Fibroblast of lung (primary cell): ENCODE measurements around the gene PIGC. TPM values are rescaled to one million over a fixed set of nuclear protein-coding genes. Genes with fewer than 3 reads are reported as not detected.
A peak's percentile ranks its signal among the peaks of the same experiment; 100 is the strongest.

ENCODE experiments used
- DNase-seq, 2 donors: peaks; one replicate each; pipeline versions ENCODE4 v3.0.0 to v3.0.0-alpha.2; 2010; ENCODE audit warnings: low read depth in 2 of 2
- H2AFZ ChIP-seq: 2 replicates; pipeline ENCODE4 v1.5.1; 2012; ENCODE audit warnings: low read length, control low read depth, inconsistent platforms
- H3K27ac ChIP-seq: 2 replicates; pipeline ENCODE4 v1.5.1; 2011; ENCODE audit warnings: low read length, control low read depth; ENCODE audit not compliant: insufficient read depth
- H3K27me3 ChIP-seq: 2 replicates; pipeline ENCODE4 v1.5.1; 2011; ENCODE audit warnings: mild to moderate bottlenecking, low read length; ENCODE audit not compliant: control insufficient read depth, insufficient read depth
- H3K36me3 ChIP-seq: 2 replicates; pipeline ENCODE4 v1.5.1; 2011; ENCODE audit warnings: low read length; ENCODE audit not compliant: control insufficient read depth, insufficient read depth
- H3K4me1 ChIP-seq: 2 replicates; pipeline ENCODE4 v1.5.1; 2011; ENCODE audit warnings: low read length; ENCODE audit not compliant: control insufficient read depth, insufficient read depth; ENCODE audit errors: extremely low read depth
- H3K4me2 ChIP-seq: 2 replicates; pipeline ENCODE4 v1.5.1; 2011; ENCODE audit warnings: low read length, control low read depth; ENCODE audit not compliant: insufficient read depth; ENCODE audit errors: extremely low read depth
- H3K4me3 ChIP-seq, 4 experiments: fragments of 200-600 bp in 1 of 4; sonication (generic) in 1 of 4; replicated peaks in 1 of 4; 2 replicates each; pipeline ENCODE4 v1.5.1; 2011 to 2016; ENCODE audit warnings: low read length in 4 of 4, low read depth in 3 of 4, mild to moderate bottlenecking in 3 of 4, control low read depth in 2 of 4, inconsistent platforms in 1 of 4, mixed read lengths in 1 of 4; ENCODE audit not compliant: insufficient read depth in 1 of 4; ENCODE audit errors: control extremely low read depth in 1 of 4
- H3K79me2 ChIP-seq: 2 replicates; pipeline ENCODE4 v1.5.1; 2012; ENCODE audit warnings: mild to moderate bottlenecking, low read length, inconsistent platforms; ENCODE audit not compliant: control insufficient read depth, insufficient read depth
- H3K9ac ChIP-seq: 2 replicates; pipeline ENCODE4 v1.5.1; 2011; ENCODE audit warnings: mild to moderate bottlenecking, low read length, control low read depth; ENCODE audit not compliant: insufficient read depth
- H3K9me3 ChIP-seq: 2 replicates; pipeline ENCODE4 v1.5.1; 2012; ENCODE audit warnings: low read depth, low read length; ENCODE audit not compliant: control insufficient read depth, insufficient read depth
- H4K20me1 ChIP-seq: 2 replicates; pipeline ENCODE4 v1.5.1; 2011; ENCODE audit warnings: low read length; ENCODE audit not compliant: control insufficient read depth, insufficient read depth; ENCODE audit errors: extremely low read depth
- EZH2 ChIP-seq: IDR thresholded peaks from 2 replicates; pipeline ENCODE4 v1.5.1; 2012; ENCODE audit warnings: low read length, control low read depth, mild to moderate bottlenecking; ENCODE audit errors: missing control alignments
- polyA plus RNA-seq, 2 donors: library from polyadenylated mRNA; depleted of rRNA in 1 of 2; stranded (reverse) in 1 of 2; unstranded in 1 of 2; fragments of >200 nt; gene quantifications; 2 replicates each; pipeline ENCODE4 v1.2.1, GENCODE V29; 2011 to 2012; ENCODE audit warnings: missing spikeins in 1 of 2
- total RNA-seq: library from RNA; depleted of rRNA; stranded (reverse); fragments of >200 nt; gene quantifications from 2 replicates; pipeline ENCODE4 v1.2.1, GENCODE V29; 2014
- TF ChIP-seq, protein P1 (sequence below), 2 donors: IDR thresholded peaks in 1 of 2; conservative IDR thresholded peaks in 1 of 2; 1 replicate in 1 of 2; 2 replicates in 1 of 2; pipeline ENCODE4 v1.5.1; 2011 to 2012; ENCODE audit warnings: low read length in 2 of 2, control low read depth in 1 of 2, inconsistent platforms in 1 of 2, low read depth in 1 of 2, mild to moderate bottlenecking in 1 of 2

PIGC gene
- total and polyA plus RNA-seq, 2 donors (not counting 1 experiment from before 2014, with no cell fraction given), result 20.3 to 28.9 TPM

DNA sequence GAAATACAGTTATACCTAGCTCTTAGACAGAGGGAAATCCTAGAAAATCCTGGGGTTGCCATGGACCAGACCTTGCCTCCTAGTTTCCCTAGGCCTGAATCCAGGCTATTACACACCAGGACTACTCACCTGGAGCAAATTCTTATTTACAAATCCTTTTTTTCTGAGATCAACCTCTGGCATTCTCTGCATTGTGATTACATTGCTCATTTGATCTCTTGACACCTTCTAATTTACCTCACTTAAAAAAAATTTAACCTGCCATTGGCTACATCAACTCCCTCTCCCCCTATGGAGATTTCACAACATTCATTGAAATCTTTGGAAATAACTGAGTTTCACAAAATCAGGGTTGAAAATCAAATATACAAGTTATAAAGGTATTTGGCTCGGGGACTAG, 26.3 kb downstream of the PIGC start:
- no peaks in the 10 kb centered on the region for H3K9me3 ChIP-seq
- no peak overlapping the region for H3K9ac ChIP-seq
- H3K4me3 ChIP-seq, result no peak overlapping the region
- TF ChIP-seq, protein P1, sequence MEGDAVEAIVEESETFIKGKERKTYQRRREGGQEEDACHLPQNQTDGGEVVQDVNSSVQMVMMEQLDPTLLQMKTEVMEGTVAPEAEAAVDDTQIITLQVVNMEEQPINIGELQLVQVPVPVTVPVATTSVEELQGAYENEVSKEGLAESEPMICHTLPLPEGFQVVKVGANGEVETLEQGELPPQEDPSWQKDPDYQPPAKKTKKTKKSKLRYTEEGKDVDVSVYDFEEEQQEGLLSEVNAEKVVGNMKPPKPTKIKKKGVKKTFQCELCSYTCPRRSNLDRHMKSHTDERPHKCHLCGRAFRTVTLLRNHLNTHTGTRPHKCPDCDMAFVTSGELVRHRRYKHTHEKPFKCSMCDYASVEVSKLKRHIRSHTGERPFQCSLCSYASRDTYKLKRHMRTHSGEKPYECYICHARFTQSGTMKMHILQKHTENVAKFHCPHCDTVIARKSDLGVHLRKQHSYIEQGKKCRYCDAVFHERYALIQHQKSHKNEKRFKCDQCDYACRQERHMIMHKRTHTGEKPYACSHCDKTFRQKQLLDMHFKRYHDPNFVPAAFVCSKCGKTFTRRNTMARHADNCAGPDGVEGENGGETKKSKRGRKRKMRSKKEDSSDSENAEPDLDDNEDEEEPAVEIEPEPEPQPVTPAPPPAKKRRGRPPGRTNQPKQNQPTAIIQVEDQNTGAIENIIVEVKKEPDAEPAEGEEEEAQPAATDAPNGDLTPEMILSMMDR (conservative IDR thresholded peaks at IDR 0.05 in 1 of 2, IDR thresholded peaks at IDR 0.05 in 1 of 2; ENCODE audit: low read depth in 1 of 2, low read length in 2 of 2), result no peak
- no peak for TF ChIP-seq EZH2
- no peaks in the 10 kb centered on the region for H3K36me3 ChIP-seq
- no peak overlapping the region for H2AFZ ChIP-seq
- H3K27ac ChIP-seq, result no peak overlapping the region
- H3K79me2 ChIP-seq, result no peaks in the 10 kb centered on the region
- no peak overlapping the region for H3K4me2 ChIP-seq
- H3K27me3 ChIP-seq, result no peaks in the 10 kb centered on the region
- H4K20me1 ChIP-seq, result no peaks in the 10 kb centered on the region
- no peaks in the 10 kb centered on the region for H3K4me1 ChIP-seq
- DNase-seq, result peak in 1 of 2 donors; percentile 45

DNA sequence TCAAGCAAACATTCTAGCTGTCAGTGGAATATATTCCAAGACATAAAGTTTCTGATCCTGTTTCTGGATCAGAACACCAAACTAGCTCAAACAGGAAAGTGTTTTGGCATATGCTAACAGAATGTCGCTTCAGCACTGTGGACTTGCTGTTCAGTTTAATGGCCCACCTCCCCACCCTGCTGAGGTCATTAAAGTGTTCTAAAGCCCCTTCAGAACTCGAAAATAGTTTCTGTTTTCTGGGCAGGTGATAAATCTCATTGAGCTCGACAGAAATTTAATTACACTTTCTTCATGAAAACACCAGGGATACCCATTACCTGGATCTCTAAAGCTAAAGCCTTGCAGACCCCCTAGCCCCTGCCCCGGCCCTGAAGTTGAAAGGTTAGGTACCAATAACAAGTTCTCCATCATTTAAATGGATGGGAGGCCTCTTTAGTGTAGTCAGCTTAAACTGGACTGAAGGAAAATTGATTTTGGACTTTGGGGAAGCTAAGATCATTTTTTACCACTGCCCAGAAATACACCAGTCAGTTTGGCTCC, 27.3 kb downstream of the PIGC start:
- no peak for DNase-seq
- Histone ChIP-seq H4K20me1 (no peaks in the 10 kb centered on the region), H3K4me3 (no peak overlapping the region), H3K9me3 (no peaks in the 10 kb centered on the region), H3K4me1 (no peaks in the 10 kb centered on the region), H3K9ac (no peak overlapping the region), H3K27me3 (no peaks in the 10 kb centered on the region), H3K27ac (no peak overlapping the region), H3K79me2 (no peaks in the 10 kb centered on the region), H3K4me2 (no peak overlapping the region), H3K36me3 (no peaks in the 10 kb centered on the region), H2AFZ (no peak overlapping the region)
- TF ChIP-seq EZH2, result no peak
- TF ChIP-seq, protein P1 (conservative IDR thresholded peaks at IDR 0.05 in 1 of 2, IDR thresholded peaks at IDR 0.05 in 1 of 2; ENCODE audit: low read depth in 1 of 2, low read length in 2 of 2), result no peak

DNA sequence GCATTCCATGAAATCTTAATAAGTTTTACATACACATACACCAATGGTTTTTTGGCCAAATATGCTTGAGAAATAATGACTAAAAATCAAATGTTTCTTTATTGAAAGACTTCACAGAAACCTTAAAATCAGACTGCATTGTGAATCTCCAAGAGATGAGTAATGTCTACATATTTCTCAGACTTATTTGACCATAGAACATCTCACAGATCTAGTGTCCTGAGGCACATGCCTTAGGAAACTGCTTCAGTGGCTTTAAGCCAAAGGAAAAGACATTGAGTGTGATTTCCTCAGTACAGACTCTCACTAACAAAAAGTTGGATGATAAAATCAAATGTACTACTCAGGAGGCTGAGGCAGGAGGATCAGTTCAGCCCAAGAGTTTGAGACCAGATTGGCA, 29.5 kb downstream of the PIGC start:
- H3K27ac ChIP-seq, result no peak overlapping the region
- no peaks in the 10 kb centered on the region for H3K9me3 ChIP-seq
- no peak overlapping the region for H3K4me3 ChIP-seq
- no peak overlapping the region for H3K9ac ChIP-seq
- H4K20me1 ChIP-seq, result no peaks in the 10 kb centered on the region
- H3K36me3 ChIP-seq, result no peaks in the 10 kb centered on the region
- no peaks in the 10 kb centered on the region for H3K27me3 ChIP-seq
- no peak overlapping the region for H2AFZ ChIP-seq
- no peaks in the 10 kb centered on the region for H3K79me2 ChIP-seq
- peak in 1 of 2 donors; percentile 63 for DNase-seq
- TF ChIP-seq, protein P1 (conservative IDR thresholded peaks at IDR 0.05 in 1 of 2, IDR thresholded peaks at IDR 0.05 in 1 of 2; ENCODE audit: low read depth in 1 of 2, low read length in 2 of 2), result no peak
- TF ChIP-seq EZH2, result no peak
- H3K4me2 ChIP-seq, result no peak overlapping the region
- H3K4me1 ChIP-seq, result no peaks in the 10 kb centered on the region
